ENCODE data around the gene CBFB. TPM values are rescaled to one million over a fixed set of nuclear protein-coding genes. Genes with fewer than 3 reads are reported as not detected.

CBFB gene
- total RNA-seq, 4 donors from 2014 or later, result 19.7 to 106 (median 33.1) TPM

GRCh38 chr16:67104061-67104460, 75.1 kb downstream of the CBFB start:
- Histone ChIP-seq H3K36me3 (peaks cover 0 to 16% (median under 1%) of the 10 kb centered on the region in 4 donors), H3K4me1 (peaks cover under 1 to 21% (median 5%) of the 10 kb centered on the region in 4 donors), H3K4me3 (no peak overlapping the region), H3K9me3 (no peaks in the 10 kb centered on the region), H3K27ac (no peak overlapping the region), H3K27me3 (no peaks in the 10 kb centered on the region)
- 52 to 65% methylated on average over 4 of the region's 4 CpGs for WGBS, 2 donors (ENCODE audit: low coverage in 1 of 2)
- TF ChIP-seq CTCF (IDR thresholded peaks at IDR 0.05), result peak in 3 of 5 experiments; percentile 11 to 24 (median 14)
- TF ChIP-seq POLR2AphosphoS5 (IDR thresholded peaks at IDR 0.05), result no peak
- no peak for TF ChIP-seq EP300 (IDR thresholded peaks at IDR 0.05; ENCODE audit: low read depth)
- TF ChIP-seq POLR2A (IDR thresholded peaks at IDR 0.05), result no peak
- in situ Hi-C loops (cut with MboI; ENCODE audit: low pct_ligation_motif_present in 1 of 4, low pct_unique_long_range_greater_than_20kb in 1 of 4, low sequenced_read_pairs in 3 of 4) (no loop called here), intact Hi-C loops (cut with DNase I; ENCODE audit: low total_unique reads) (no loop called here)
- DNase-seq, result no peak

- no peak for TF ChIP-seq CTCF (IDR thresholded peaks at IDR 0.05)
- peak overlapping the region; percentile 65 to 71 (median 66) for H3K27ac ChIP-seq
- WGBS, 2 donors (ENCODE audit: low coverage in 1 of 2), result 45 to 50% methylated on average over 6 of the region's 6 CpGs
- H3K4me3 ChIP-seq, result no peak overlapping the region
- no peaks in the 10 kb centered on the region for H3K27me3 ChIP-seq
- intact Hi-C loops (cut with DNase I; ENCODE audit: low total_unique reads), result no loop called here
- H3K4me1 ChIP-seq, result peaks cover 4 to 25% (median 9%) of the 10 kb centered on the region in 4 donors
- DNase-seq, result peak; percentile 68
- peaks cover 0 to 11% (median 0%) of the 10 kb centered on the region in 4 donors for H3K36me3 ChIP-seq
- no peaks in the 10 kb centered on the region for H3K9me3 ChIP-seq
- in situ Hi-C loops (cut with MboI; ENCODE audit: low pct_ligation_motif_present in 1 of 4, low pct_unique_long_range_greater_than_20kb in 1 of 4, low sequenced_read_pairs in 3 of 4), result no loop called here
Measured at GRCh38 chr16:67104845-67105244, 75.9 kb downstream of the CBFB start.

- no peak for DNase-seq
- no peaks in the 10 kb centered on the region for H3K27me3 ChIP-seq
- H3K27ac ChIP-seq, result peak overlapping the region; percentile 65 to 71 (median 66)
- in situ Hi-C loops (cut with MboI; ENCODE audit: low pct_ligation_motif_present in 1 of 4, low pct_unique_long_range_greater_than_20kb in 1 of 4, low sequenced_read_pairs in 3 of 4), result no loop called here
- WGBS, 2 donors (ENCODE audit: low coverage in 1 of 2), result 31 to 62% methylated on average over 2 of the region's 2 CpGs
- H3K36me3 ChIP-seq, result peaks cover 0 to 8% (median 0%) of the 10 kb centered on the region in 4 donors
- no peak overlapping the region for H3K4me3 ChIP-seq
- H3K4me1 ChIP-seq, result peaks cover 4 to 25% (median 9%) of the 10 kb centered on the region in 4 donors
- TF ChIP-seq POLR2AphosphoS5 (IDR thresholded peaks at IDR 0.05) (no peak), EP300 (IDR thresholded peaks at IDR 0.05; ENCODE audit: low read depth) (no peak), POLR2A (IDR thresholded peaks at IDR 0.05) (no peak), CTCF (IDR thresholded peaks at IDR 0.05) (no peak)
- intact Hi-C loops (cut with DNase I; ENCODE audit: low total_unique reads), result no loop called here
- no peaks in the 10 kb centered on the region for H3K9me3 ChIP-seq
Measured at GRCh38 chr16:67105246-67105645, 76.3 kb downstream of the CBFB start.

- no peak for TF ChIP-seq POLR2A (IDR thresholded peaks at IDR 0.05)
- TF ChIP-seq POLR2AphosphoS5 (IDR thresholded peaks at IDR 0.05), result no peak
- TF ChIP-seq CTCF (IDR thresholded peaks at IDR 0.05), result no peak
- no peak for TF ChIP-seq EP300 (IDR thresholded peaks at IDR 0.05; ENCODE audit: low read depth)
- H3K9me3 ChIP-seq, result no peaks in the 10 kb centered on the region
- H3K36me3 ChIP-seq, result peaks cover 0 to 2% (median 0%) of the 10 kb centered on the region in 4 donors
- peak overlapping the region; percentile 65 to 71 (median 66) for H3K27ac ChIP-seq
- H3K4me1 ChIP-seq, result peaks cover 4 to 31% (median 15%) of the 10 kb centered on the region in 4 donors
- H3K4me3 ChIP-seq, result no peak overlapping the region
- DNase-seq, result no peak
- H3K27me3 ChIP-seq, result no peaks in the 10 kb centered on the region
- WGBS, 2 donors (ENCODE audit: low coverage in 1 of 2), result 61 to 67% methylated on average over 5 of the region's 5 CpGs
- in situ Hi-C loops (cut with MboI; ENCODE audit: low pct_ligation_motif_present in 1 of 4, low pct_unique_long_range_greater_than_20kb in 1 of 4, low sequenced_read_pairs in 3 of 4) (no loop called here), intact Hi-C loops (cut with DNase I; ENCODE audit: low total_unique reads) (loop anchor here (1.0 kb wide), 1 partner anchor 16 kb away; no protein-coding TSS in a partner anchor)
Measured at GRCh38 chr16:67105881-67106280, 76.9 kb downstream of the CBFB start.

All from transverse colon (tissue), 4 donors.